ENCODE data around the gene RALGAPA2. TPM values are rescaled to one million over a fixed set of nuclear protein-coding genes. Genes with fewer than 3 reads are reported as not detected.
"Not testable (repeated sequence)": the region's sequence is repeated elsewhere in the genome, so short reads cannot be mapped to it uniquely, and the experiment has no call there.

RALGAPA2 gene
- polyA plus RNA-seq, 4 donors = 17.4 to 24.7 (median 18.6) TPM

DNA sequence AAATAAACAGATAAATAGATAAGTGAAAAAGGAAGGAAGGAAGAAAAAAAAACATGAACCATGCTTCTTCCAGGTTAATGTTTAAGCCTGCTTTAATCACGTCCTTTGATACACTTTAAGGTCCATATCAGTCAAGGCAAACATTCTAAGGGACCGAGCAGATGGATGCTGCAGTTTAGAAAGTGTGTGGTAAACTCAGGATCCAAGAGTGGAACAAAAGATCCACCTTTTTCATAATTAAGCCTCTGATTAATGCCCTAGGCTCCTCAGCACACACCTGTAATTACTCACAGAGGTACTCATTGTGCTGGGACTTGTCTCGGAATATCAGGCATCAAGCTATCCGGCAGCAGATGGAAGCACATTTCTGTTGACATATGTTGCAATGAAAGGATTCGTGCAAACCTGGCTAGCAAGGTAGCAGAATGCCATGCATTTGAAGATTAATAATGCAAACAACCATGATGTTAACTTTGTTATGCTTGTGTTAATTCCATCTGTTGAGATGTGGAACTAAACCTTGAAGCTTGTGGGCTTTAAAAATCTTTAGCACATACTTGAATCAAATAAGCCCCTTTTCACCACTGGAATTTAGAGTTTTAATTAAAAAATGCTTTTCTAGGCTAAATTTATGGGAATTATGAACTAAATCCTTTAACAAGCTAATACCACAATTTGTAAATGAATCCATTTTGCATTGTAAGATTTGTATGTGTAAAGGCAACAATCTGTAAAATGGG lies 163.7 kb downstream of the RALGAPA2 start:
- no peak for DNase-seq (ENCODE audit: low read depth in 4 of 4, low spot score in 2 of 4)

DNA sequence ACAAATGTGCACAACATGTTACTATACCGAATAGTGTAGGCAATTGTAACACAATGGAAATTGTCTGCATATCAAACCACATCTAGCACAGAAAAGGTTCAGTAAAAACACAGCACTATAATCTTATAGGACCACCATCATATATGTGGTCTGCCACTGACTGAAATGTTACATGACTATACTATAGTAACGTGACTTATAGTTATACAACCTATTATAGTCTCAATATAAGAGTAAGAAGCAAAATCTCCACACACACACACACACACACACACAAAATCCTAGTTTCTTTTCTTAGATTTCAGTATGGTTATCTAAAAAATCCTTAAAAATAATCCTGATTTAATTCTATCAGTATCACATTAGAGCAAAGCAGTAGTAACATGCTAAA lies 164.6 kb downstream of the RALGAPA2 start:
- no peak for DNase-seq (ENCODE audit: low read depth in 4 of 4, low spot score in 2 of 4)

DNA sequence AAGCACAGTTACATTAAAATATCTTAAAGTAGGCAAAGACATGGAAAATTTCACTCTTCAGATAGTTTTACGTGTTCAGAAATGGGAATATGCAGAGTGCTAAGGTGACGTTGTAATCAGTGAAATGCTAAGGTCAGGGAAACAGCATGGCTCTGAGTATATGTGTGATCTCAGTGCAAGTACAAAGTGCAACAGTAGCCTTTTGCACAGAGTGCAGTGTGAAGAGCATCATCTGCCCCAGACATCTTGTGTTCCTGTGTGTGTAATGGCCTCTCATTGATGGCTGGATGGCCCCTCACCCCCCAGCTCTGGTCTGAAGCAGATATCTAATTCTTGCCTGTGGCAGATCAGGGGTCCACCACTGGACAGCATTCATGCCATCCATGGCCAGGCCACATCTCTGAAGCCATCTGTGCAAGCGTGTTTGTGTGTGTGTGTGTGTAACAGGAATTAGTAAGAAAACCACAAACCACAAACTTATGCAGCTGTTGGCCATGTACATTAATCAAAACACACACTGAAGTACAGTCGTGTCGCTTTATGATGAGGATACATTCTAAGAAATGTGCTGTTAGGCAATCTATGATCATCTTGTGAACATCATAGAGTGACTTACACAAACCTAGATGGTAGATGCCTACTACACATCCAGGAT lies 165.1 kb downstream of the RALGAPA2 start:
- no peak for DNase-seq (ENCODE audit: low read depth in 4 of 4, low spot score in 2 of 4)

DNA sequence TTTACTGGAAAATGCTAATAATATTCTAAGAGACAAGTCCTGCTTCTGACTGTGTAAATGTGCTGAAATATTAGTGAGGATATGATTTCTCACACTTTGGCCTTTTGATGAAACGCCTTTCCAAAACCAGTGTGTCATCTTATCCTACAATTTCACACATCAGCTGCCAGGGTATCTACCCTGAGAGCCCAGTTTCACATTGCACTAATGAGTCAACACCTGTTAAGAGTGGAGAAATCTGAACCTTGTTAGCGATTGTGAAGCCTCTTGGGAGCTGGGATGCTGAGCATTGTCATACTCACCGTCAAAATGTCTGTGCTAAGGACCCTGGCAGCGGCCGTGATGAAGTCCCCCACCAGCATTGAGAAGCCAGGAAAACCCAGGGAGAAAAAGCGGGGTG lies 166.0 kb downstream of the RALGAPA2 start:
- no peak for DNase-seq (ENCODE audit: low read depth in 4 of 4, low spot score in 2 of 4)

DNA sequence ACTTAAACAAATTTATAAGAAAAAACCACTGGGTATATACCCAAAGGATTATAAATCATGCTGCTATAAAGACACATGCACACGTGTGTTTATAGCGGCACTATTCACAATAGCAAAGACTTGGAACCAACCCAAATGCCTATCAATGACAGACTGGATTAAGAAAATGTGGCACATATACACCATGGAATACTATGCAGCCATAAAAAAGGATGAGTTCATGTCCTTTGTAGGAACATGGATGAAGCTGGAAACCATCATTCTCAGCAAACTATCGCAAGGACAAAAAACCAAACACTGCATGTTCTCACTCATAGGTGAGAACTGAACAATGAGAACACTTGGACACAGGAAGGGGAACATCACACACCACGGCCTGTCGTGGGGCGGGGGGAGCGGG lies 169.1 kb downstream of the RALGAPA2 start:
- DNase-seq (ENCODE audit: low read depth in 4 of 4, low spot score in 2 of 4) = not testable (repeated sequence)

DNA sequence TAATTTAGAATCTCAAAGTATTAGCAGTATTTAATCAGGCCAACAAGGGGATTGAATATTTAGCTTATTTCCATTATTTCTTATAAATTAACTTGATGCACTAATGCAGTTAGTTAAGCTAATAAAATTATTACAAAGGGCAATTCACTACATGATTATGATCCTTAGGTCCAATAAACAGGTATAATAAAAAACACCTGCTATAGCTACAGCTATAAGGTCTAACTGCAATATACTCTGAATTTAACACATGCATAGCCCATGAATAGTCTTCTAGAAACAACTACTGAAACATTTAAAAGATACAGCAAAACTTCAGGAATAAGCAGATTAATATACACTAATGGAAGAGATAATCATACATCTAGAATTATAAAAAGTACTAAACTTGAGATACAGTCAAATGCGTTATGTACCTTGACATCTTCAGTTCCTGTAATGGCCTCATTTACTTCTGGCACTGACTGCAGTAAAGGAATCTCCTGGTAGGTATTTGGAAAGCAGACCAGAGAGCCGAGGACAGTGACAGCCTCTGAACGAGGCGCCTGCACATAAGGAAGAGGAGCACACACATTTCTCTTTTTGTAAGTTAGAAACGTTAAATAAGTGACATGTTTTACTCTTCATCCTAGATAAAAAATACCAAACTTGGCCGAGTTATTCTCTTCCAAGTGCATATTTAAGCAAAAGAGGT lies 176.1 kb downstream of the RALGAPA2 start:
- DNase-seq (ENCODE audit: low read depth in 4 of 4, low spot score in 2 of 4) = no peak

DNA sequence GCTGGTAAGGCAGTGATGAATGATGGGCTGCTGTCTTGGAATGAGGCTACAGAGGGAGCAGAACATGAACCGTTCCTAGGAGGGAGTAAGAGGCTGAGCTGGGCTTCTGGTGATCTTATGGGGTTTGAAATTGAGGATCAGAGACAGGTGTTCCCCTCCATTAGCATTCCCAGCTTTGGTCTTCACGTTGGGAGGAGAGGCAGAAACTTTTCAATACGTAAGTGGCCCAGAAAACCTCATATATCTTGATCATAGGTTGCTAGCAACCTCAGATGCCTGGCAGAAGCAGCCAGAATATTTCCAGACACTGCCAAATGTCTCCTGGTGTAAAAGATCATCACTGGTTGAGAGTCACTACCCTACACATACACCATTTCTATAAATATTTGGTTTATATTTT lies 177.4 kb downstream of the RALGAPA2 start:
- no peak for DNase-seq (ENCODE audit: low read depth in 4 of 4, low spot score in 2 of 4)

DNA sequence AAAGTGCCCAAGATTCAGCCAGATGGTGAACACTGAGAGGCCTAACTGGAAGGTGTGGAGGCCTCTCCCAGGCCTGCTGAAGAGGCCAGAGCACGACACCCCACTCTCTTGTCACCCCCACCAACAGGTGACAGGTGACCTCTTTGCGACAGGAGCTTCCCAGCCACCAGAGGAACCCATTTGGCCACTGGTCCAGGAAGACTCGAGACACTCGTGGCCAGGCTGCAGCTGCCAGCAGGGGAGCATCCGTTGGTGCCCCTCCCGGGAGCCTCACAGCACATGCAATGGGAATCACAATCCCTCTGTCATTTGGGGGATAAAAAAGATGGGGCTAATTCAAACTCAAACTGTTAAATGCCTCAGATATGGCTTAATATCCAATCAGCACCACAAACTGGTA lies 181.2 kb downstream of the RALGAPA2 start:
- DNase-seq (ENCODE audit: low read depth in 4 of 4, low spot score in 2 of 4) = no peak

DNA sequence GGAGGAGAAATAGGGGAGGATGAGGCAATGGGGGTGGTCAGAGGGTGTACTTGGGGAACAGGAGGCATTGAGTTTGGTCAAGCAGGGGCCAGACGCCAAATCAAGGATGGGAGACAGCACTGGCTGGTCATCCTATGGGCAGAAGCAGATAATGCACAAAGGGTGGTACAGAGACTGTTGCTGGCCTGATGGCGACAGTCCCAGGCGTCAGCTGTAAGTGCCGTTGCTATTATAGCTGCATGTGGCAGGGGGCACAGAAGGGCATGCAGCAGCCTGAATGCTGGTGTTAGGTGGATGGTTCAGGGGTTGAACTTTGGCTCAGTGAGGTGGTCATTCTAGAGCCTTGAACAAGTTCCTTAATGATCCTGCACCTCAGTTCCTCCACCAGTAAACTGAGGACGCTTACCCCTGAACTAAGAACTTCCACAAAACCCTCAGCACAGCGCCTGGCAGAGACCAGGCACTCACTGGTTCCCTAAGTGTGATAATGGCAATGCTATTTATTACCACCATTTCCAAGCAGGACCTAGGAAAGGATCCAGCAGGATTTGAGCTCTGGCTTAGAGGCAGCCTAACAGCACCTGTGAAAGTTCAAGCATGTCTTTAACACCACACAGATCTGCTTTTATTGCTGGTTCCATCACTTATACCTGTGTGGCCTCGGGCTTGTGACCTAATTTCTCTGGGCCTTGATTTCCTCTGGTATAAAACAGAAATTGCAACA lies 181.9 kb downstream of the RALGAPA2 start:
- no peak for DNase-seq (ENCODE audit: low read depth in 4 of 4, low spot score in 2 of 4)

DNA sequence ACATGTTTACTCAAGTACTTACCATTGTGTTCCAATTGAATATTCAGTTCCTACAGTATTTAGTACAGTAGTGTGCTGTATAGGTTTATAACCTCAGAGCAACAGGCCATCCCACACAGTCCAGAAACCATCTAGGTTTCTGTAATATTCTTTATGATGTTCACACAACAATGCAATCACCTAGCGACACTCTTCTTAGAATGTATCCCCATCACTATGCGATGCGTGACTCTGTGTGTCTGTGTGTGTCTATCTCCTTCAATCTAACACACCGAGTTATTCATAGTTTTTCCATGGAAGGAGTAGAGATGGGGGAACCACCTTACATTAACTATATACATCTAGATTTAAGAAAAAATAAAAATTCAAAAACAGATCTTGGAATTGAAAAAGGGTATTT lies 182.8 kb downstream of the RALGAPA2 start:
- DNase-seq (ENCODE audit: low read depth in 4 of 4, low spot score in 2 of 4) = no peak

DNA sequence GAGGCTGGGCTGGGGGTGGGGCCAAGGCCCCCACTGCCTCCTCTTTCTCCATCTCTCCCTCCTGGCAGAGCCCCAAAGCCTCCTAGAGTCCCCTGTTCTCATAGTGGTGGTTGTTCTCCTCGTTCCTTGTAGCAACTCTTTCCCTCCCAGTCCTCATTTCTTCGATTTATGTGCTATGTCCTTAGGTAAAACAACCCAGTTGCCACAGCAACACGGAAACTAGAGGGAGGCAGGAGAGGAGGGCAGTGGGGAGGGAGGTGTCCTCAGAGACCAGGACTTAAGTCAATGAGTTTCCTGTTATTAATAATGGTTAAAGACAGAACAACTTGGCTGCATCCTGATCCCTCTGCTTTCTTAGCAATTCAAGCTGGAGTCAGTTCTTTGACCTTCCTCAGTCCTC lies 183.6 kb downstream of the RALGAPA2 start:
- DNase-seq (ENCODE audit: low read depth in 4 of 4, low spot score in 2 of 4) = peak in 2 of 4 donors; percentile 6 to 7

DNA sequence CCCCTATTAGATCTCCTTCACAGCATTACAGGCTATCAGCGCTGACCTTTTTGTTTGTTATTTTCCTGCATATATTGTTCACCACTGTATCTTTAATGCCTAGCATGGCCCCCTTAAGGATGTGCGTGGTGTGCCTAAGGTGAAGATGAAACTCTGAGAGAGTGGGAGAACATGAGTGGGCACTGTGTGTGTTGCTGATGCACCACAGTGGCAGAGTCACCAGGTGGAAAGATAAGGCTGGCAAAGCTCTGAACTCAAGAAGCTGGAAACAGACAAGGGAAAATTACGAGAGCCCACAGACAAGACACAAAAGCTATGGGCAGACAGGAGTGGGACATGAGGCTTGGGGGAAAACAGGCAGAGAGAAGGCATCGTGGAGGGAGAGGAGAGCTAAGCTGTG lies 184.8 kb downstream of the RALGAPA2 start:
- DNase-seq (ENCODE audit: low read depth in 4 of 4, low spot score in 2 of 4) = no peak

DNA sequence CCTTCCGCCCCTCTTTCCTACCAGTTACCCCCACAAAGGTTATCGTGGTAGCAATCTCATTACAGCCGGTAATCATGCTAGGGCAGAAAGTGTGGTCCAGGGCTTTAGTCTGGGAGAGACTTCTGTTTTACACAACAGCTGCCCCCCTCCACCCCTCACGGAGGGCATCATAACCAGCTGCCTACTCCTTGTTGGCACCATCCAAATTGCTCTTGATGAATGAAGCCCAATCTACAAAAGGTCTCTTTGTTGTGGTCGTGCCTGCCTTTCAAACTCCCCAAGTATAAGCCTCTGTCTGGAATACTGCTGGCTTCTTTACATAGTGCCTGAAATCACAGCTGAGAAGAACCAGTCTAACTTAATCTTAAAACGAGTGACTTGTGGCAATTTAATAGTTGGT lies 186.7 kb downstream of the RALGAPA2 start:
- no peak for DNase-seq (ENCODE audit: low read depth in 4 of 4, low spot score in 2 of 4)

DNA sequence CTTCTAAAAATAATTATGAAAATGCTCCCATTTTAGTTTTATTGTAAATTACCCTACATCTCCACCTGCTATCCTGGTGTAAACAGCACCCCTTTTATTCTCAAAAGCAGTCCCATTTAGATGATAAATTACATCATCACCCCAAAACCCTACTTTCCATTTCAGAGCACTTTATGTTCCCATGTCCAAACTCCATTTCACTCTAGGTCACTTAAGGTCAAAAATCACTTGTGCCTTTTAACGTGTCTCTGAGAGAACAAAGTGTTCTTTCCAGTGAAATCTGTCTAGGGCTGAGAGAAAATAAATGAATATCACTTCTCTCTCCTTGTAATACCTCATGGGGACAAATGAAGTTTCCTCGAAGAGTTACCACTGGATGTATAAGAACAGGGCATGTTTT lies 187.2 kb downstream of the RALGAPA2 start:
- no peak for DNase-seq (ENCODE audit: low read depth in 4 of 4, low spot score in 2 of 4)

DNA sequence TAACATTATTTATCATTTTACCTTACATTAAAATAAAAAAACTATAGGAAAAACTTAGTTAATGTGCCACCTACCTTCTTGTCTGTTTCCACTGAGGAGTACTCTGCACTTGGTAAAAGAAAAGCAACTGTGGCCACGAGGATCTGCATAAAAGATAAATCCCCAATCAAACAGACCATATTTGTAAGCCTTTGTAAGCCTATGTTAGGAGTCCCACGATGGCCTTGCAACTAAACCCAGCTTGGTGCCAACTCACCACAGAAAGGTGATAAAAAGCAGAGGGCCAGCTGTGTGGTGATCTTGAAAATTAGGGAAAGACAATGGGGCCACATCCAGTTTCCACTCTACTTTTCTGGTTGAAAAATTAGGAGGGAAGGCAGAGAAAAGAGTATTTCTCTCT lies 187.7 kb downstream of the RALGAPA2 start:
- no peak for DNase-seq (ENCODE audit: low read depth in 4 of 4, low spot score in 2 of 4)

DNA sequence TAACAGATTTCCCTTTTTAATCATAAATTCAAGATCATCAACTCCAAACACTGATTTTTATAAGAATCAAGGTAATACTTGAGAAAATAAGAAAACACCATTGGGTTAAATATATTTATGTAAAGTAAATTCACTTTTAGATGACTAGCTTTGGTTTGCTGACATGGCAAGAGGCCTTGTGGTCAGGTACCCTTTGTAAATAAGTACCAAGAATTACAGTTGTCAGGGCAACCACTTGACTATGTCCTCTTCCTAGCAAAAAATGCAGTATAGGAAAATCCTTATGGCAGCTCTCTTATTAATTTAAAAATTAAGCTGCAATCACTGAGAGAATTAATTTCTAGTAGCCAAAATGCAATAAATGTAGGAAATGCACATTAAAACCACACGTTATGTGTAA lies 190.7 kb downstream of the RALGAPA2 start:
- DNase-seq (ENCODE audit: low read depth in 4 of 4, low spot score in 2 of 4) = no peak

DNA sequence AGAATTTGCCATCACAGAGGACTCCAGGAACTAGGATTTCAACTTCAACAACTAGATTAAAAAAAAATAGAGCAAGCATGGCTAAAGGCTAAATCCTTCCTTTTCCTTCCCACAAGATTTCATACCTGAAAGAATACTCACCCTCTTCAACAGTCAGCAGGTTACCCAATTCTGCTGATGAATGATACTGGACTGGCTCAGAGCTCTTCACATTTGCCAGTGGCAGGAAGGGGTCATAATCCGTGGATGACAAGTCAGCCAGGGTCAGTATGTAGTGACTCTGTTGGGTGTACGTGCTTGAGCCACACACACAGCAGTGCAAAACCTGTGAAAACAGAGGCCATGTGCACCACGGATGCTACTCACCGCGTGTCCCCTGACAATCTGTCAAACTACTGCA lies 191.7 kb downstream of the RALGAPA2 start:
- no peak for DNase-seq (ENCODE audit: low read depth in 4 of 4, low spot score in 2 of 4)

DNA sequence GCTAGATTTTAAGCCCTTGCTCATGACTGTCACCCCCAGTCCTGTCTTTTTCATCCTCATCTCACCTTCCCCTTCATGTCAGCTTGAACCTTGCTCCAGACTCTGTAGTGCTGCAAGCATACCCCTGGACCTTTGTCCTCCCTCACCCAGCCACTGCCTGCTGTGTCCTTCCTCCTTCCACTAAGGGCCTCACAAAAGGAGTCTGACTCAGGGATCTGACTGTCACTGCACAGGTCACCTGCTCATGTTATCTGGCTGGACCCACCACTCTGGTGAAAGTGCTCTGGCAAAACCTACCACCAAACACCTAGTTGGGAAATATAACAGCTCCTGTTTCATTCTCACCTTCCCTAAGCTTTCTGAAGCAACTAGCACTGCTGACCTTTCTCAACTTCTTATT lies 193.2 kb downstream of the RALGAPA2 start:
- no peak for DNase-seq (ENCODE audit: low read depth in 4 of 4, low spot score in 2 of 4)

DNA sequence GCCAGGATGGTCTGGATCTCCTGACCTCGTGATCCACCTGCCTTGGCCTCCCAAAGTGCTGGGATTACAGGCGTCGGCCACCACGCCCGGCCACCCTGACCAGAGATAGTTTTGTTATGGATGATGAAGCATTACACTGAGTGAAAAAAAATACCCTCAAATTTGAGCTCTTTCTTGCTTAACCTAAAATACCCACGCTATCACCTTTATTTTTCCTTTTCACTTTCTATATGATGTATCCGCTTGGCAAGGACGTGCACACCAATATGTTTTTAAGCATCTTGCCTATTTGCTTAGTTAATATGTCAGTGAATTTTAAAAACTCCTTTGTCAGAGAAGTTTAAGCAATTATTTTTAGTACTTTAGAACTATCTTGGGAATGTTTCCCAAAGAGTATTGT lies 194.2 kb downstream of the RALGAPA2 start:
- no peak for DNase-seq (ENCODE audit: low read depth in 4 of 4, low spot score in 2 of 4)

DNA sequence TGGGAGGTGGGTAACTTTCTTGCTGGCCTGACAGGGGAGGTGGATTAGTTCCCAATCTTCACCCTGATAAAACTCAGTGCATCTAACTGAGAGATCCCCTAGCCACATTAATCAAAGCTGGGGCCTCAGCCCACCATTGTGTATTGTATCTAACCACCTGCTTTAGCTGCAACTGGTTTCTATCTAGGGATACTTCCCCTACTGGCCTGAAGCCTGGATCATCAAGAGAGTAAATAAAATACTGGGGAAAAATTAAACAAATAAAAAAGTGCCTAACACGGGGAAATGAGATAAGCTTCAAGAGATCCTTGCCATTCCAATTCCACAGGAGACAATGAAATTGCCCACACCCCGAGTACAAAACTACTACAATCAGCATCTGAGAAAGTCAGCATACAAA lies 195.1 kb downstream of the RALGAPA2 start:
- no peak for DNase-seq (ENCODE audit: low read depth in 4 of 4, low spot score in 2 of 4)

DNA sequence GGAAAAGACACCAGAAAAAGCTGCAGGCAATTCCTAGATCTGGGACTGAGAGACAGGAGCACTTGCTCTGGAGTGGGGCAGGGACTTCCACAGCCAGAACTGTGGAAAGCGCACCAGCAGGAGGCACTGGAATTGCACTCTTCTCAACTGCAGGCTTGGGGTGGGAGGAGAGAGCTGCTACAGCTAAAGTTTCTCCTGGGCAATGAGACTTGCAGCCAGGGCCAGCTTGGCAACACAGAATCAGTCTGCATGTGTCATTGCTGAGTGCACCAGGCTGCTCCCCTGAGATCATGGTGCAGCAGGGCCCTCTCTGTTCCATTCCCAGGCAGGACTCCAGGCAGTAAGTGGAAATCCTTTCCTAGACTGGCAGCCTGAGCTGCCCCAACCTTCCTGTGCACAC lies 198.7 kb downstream of the RALGAPA2 start:
- no peak for DNase-seq (ENCODE audit: low read depth in 4 of 4, low spot score in 2 of 4)
